Measurements from ENCODE around the gene BCL2.

Gene BCL2

DNA sequence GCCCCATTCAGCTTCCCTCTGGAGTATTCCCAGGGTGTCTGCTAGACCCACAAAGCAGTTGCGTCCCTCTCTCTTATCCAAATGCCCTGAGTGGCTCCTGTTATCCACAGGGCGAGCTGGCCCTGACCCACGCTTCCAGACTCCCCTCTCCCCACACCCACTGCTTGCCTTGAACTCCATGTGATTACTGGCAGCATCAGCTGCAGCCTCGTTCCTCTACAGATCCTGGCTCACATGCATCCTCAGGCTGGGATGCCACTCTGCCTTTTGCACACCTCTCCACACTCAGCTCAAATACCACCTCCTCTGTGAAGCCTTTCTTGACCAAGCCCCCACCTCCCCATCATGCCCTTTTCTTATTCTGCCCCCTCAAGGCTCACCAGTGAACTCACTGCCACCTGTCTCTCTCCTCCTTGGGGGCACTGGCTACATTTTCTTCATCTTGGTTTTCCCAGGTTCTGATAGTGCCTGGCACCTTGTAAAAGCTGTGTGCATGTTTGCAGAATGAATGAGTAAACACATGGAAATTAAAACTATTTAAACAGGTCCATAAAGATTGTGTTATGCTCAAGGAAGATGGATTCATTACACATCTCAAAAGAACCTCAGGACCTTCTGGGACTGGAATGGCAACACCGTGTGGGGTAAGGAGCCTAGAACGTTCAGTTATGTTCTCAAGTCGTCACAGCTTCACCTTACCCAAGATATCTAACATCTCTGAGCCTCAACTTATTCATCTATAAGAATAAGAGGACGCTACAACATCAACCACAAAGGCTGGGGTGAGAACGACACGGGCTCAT, 165.0 kb downstream of the BCL2 start:
- DNase-seq = no peak

DNA sequence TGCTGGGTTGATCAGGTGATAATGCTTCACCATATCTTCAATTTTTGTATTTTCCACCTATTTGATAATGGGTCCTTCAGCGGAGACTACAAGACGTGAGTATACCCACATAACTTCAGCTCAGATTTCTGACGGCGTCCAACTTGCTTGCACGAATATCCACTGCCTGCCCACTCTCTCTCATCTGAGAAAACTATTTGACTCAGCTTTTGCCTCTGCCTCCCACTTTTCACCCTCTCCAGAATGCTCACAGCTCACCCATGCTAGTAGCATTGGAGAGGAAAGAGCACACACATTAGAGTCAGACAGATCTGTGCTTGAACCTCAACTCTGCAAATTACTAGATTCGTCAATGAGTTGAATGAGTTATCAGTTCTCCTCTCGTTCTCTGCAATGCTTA, 166.8 kb downstream of the BCL2 start:
- no peak for DNase-seq

DNA sequence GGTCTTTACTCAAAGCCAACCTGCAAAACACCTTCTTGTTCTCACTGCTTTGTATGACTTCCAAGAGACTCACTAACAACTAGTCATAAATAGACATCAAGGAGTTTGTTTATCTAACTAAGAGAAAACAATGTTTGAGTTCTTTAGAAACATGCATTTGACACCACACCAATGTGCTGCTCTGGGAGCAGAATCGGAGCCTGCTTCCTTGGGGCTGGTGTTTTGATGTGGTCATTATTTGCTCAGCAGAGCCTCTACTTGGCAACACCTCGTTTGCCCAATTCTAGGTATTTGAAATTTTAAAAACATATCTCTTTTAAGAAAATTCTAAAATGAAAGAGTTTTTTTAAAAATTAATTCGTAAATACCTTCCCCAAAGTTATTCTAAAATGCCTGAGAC, 167.5 kb downstream of the BCL2 start:
- no peak for DNase-seq

DNA sequence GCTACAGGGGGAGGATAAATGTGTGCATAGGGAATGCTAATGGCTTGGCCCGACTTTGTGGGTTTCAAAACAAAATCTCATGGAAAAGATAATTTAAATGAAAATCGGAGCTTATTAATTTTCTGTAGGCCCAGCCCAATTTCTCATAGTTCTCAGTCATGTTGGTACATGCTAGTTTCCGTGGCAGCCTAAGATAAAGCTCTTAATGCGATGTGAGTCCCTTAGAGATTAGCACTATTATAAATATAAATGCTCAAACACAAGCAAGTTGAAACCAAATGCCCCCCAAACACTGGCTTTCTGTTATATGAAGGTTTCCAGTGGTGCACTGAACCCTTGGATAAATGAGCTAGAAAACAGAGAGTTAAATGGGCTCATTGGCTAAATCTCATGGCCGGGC, 168.0 kb downstream of the BCL2 start:
- DNase-seq = no peak

DNA sequence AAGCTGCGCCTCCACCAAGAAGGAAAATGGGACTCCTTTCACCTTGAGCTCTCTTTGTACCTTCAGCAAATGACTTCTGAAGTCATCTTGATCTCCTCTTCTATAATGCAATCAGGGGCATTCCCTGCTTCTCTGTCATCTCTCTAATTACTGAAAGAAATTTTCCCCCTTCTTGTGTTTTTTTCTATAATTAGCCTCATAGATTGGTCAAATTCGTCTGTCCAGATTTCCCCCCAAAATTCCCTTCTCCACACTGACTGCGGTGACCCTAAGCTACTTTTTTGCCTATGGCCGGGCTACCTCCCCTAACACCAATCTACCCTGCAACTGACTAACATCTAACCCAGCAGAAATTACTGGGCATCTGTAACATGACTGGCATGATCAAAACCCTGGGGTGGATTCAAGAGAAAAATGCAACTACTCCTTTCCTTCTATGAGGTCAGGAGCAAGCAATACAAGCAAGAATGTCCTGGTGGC, 168.6 kb downstream of the BCL2 start:
- no peak for DNase-seq

DNA sequence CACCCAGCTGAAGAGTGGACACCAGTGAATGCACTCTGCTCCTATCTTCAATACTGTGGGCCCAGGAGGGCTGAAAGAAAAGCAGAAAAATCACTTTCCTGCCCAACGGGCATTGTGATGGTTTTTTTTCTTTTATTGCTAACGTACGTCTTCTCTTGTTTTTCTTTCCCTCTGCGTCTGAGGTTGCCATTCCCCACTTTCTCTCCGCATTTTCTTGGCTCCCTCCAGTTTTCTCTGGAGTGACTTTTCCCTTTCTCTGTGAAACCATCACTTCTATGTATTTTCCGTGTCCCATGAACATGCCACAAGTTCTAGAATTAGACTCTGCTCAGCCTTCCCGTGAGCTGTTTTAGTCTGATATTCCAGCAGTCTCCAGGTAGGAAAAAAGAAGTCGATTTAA, 169.2 kb downstream of the BCL2 start:
- DNase-seq = no peak

DNA sequence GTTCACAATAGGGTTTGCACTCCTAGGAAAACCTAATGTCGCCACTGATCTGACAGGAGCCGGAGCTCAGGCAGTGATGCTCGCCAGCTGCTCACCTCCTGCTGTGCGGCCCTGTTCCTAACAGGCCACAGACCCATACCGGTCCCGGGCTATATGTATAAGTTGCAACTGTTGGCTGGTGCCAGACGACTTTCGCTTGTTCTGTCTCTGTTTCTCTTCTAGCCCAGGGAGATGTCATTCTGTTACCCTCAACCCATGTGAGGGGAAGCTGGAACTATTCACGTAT, 170.3 kb downstream of the BCL2 start:
- DNase-seq = no peak

DNA sequence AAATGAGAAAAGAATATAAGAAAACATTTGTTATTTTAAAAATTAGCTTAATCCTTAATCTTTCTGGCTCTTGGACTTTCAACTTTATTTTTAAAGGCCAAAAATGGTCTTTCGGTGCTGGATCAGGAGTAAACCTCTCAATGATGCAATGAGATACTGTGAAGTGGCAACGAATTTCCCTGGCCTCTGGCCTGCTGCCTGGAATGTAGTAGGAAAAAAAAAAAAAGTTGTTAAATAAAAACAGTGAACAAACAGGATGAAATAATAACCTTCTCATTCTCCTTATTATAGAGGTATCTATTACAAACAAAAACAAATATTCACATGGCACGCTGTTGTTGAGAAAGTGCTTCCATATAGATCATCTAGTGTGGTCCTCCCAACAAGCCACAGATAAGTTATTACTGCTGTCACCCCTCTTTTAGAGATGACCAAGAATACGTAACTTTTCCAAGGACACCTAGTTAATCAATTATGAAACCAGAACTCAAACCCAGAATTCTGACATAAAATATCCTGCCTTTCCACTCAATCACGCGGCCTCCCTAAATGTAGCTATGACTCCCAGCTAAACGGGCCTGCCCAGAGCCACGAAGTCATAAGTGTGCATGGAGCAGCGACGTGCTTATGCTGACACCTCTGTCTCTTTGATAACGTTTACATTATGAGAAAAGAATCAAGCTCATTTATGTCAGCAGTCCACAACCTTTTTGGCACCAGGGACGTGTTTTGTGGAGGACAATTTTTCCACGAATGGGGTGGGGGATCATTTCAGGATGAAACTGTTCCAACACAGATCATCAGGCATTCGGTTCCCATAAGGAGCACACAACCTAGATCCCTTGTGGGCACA, 170.9 kb downstream of the BCL2 start:
- peak; percentile 25 for DNase-seq

DNA sequence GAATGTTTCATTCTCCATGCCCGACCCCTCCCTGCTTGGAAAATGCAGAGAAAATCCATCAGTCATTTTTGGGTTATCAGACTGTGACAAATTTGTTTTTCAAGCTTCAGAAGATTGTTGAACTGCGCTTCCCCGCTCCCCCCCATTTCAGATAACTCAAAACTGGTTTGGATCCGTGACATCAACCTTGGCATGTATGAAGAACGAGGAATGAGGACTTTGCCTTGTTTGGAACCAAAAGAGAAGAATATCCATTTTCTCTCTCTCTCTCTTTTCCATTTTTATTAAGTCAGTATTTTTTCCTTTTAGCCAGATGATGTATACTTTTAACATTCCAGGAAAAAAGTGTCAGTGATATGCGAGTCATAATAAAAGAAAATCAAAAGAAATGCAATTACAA, 171.6 kb downstream of the BCL2 start:
- DNase-seq = no peak

DNA sequence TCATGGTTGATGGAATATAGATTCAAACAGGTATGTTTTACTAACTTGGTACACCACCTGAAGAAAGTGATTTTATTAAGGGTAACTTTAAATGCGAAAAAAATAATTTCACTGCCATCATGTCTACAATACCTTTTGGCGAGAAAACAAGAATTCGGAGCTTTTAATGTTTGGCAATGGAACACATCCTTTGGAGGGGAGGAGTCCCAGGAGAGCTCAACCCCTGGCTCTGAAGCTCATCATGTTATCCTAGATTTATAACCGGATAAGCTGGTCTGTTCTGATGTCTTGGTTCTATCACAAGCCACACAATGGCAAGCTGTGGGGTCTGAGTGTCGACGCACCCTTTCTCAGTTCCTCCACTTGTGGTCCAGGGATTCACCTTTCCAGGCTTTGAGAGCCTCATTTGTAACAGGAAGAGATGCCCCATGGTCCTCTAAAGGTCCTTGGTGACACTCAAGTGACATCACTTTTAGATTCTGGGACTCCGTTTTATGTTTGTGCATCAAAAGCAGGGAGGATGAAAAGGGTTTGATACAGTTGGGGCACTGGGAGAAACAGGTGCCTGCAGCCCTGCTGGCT, 172.7 kb downstream of the BCL2 start:
- no peak for DNase-seq

DNA sequence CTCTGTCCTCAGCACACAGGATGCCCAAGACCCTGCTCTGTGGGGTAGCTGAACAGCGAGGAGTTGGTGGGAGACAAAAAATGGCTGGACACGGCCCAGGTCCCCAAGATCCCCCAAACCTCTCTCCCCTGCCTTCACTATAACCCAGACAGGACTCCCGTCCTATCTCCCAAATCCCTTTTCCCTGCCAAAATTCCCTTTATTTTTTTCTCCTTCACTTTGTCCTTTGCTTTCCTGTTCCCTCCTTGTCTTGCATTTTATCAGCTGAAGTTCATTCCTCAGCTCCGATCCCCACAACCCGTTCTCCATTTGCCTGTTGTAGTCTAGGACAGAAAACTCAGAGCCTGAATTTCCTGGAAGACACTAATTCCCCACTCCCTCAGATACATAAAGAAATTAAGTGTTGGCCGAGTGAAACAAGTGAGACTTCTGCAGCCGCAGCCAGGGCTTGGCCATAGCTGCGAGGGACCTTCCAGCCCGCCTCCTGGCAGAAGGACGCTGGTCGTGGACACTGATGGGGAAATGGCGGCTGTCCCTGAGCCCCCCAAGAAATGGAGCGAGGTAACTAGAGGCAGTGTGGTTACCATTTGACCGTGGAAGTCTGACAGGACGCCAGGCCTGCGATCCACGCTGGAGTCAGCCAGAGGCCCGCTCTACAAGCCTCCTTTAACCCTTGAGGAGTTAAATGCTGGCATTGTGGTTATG, 173.6 kb downstream of the BCL2 start:
- no peak for DNase-seq

DNA sequence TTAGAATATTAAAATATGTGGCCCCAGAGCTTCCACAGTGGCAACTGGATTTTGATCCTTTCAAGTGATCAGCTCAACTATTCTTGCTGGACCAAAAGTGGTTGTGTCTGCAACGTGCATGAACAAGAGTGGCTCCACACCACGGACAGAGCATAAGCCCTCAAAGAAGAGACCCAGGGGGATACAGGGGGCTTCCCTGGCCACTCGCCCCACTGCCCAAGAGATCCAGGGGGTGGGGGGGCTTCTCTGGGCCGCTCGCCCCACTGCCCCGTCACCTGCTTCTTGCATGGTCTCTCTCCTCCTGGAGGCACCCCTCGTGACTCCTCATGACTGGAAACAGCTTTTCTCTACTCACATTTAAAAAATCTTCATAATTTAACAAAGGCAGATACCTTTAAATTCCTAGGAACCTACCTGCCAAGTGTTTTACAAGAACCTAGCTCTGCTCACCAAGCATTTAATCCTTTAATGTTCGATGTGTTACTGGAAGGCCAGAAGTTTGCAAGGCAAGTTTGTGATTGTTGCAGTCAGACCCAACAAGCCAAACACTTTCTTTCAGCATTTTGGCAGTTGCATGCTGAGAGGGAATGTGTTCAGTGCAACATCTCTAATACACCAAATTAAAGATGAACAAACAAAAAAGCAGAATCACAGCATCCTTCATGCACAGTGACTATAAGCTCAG, 174.3 kb downstream of the BCL2 start:
- no peak for DNase-seq

DNA sequence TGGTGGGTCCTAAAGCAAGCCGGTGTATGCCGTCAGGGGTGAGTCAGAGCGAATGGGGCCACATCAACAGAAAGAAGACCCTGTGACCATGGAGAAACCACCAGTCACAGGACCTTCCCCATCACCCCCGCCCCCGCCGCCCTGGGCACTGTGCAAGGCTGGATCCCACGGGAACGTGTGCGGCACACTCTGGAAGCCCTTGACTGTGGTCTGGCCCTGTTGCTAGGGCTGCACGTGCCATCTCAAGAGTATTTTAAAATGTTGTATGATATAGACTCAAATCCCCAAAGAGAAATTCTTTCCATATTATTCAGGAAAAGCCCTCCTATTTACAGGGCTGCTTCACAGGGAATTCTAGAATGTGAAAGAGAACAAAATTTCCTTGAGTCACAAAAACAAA, 174.8 kb downstream of the BCL2 start:
- DNase-seq = no peak

DNA sequence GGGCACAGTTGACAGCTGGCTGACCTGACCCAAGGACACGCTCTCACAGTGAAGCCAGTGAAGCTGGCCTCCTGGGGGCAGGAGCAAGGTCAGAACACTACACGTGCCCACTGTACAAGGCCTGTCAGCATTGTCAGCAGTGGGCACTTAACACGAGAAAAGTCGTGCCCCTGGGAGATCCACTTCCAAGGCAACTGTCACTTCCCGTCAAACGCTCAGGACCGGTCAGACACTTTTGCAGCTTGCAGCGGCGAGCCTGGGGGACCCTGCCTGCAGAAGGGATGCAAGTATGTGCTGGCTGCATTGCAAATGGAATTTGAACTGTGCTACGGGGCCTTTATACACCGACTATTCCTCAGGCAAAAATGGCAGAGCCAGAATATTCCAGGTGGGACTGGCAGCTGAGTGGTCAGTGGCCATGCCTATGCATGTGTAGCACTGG, 176.2 kb downstream of the BCL2 start:
- no peak for DNase-seq

DNA sequence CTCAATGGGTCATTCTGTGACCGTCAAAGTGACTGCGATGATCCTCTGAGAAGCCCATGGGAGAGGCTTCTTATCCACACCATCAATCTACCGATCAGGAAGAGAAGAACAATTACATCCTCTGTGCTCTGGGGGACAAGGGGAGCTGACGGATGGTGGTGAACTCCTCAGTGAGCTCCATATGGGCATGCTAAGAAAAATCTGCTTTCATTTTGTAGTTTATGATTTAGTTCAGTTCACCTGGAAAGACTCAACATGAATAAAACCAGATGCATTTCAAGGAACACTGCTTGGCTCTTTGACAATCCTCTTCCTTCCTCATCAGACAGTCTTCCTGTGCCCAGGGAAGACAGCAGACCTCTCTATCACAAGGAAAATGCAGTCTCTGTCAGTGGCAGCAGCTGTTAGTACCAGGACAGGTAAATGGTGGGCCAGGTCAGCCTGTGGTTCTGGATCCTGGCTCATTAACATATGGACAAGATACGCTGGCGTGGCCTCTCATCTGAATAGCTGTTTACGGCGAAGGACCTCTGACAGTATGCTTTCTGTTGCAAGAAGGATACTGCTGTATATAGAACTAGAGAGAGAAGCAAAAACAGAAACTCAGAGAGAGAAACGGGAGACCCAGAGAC, 176.9 kb downstream of the BCL2 start:
- no peak for DNase-seq

DNA sequence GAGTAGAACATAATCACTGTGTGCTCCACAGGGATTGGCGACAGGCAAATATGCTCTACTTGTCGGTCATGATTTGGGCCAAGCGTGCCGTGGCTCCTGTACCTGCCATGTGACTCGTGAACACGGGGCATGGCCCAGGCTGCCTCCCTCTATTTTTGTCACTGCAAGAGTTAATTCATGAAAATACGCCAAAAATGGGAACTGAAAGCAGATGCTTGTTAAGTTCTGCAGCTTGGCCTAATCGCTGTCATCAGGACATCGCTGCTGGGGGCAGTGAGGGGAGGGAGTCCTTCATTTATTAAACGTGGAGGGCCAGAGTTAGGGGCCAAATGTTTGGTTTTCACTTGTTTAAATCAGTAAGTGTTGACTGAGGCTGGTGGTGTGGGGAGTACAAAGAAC, 177.8 kb downstream of the BCL2 start:
- no peak for DNase-seq

DNA sequence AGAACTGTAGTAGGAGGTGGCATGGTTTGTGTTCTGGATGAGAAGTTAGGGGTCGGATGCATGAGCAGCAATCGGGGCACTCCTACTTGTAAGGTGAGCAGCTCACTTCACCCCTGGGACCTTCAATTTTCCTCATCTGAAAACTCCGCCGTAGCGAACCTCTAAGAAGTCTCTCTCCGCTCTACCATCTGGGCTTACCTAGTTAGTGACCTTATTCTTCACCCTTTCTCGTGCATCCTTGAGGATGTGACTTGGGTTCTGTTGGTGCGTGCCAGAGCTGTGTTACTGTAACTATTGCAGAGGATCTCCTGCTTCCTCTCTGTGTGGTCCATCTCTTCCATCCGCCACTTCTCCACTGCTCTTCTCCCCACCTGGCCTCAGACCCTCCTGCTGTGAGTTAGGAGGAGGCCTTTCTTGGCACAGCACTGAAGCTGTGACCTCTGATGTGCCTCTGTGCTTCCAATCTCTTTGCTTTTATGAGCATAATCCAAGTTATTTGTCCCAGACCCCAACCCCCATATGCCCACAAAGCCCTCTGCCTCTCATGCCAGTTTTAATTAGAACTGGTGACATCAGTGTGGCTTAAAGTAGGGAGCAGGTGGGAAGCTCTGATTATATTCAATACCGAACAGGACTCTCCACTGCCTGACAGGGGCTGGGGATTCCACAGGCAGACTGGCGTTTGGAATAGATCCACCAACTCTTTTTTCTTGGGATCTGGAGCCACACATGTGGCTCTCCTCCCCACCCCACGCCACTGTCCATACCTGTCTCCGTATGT, 178.4 kb downstream of the BCL2 start:
- DNase-seq = peak; percentile 64

DNA sequence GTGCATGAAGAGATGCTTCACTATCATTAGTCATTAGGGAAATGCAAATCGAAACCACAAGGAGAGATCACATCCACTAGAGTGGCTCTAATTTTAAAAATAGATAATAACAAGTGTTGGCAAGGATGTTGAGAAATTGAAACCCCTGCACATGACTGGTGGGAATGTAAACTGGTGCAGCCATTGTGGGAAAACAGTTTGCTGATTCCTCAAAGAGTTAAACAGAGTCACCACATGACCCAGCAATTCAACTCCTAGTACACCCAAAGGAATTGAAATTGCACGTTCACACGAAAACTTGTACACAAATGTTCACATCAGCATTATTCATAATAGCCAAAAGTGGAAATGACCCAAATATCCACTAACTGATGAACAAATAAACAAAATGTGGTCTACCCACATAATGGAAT, 179.5 kb downstream of the BCL2 start:
- DNase-seq = no peak

DNA sequence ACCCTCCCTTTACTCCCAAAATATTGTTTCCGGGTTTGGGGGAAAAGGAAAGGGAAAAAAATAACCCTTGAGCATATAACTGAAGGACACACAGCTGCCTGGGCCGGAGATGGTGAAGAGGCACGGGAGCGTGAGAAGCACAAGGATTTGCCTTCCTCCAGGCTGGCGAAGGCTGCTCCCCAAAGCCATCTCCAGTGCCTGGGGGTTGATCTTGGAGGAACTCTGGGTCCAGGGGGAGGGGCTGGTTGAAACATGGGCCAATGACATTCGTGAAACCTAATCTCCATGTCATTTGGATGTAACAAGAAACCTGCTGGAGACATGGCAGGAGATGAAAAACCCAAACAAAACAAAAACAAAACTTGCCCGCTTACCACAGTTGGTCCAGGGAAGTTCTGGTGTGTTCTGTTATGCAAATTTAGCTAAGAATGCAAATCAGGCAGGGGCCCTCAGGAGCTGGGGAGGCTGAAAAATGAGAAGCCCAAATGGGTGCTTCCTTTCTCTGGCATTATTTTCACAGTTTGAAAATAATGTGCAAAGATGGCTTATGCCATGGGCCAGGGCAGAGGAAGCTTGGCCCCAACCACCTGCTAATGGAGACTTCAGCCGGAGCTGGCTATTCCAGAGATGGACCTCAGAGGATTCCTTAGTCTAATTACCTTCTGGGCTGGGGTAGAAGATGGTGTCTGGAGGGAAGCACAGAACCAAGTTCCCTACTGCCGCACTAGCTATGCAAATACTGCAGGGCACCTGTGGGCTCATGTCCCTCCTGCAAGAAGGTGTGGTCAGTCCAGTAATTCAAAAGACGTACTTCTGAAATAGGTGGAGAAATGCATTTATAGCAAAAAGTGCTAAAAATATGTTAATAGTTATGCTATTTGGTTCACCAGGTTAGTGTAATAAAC, 180.9 kb downstream of the BCL2 start:
- DNase-seq = no peak

DNA sequence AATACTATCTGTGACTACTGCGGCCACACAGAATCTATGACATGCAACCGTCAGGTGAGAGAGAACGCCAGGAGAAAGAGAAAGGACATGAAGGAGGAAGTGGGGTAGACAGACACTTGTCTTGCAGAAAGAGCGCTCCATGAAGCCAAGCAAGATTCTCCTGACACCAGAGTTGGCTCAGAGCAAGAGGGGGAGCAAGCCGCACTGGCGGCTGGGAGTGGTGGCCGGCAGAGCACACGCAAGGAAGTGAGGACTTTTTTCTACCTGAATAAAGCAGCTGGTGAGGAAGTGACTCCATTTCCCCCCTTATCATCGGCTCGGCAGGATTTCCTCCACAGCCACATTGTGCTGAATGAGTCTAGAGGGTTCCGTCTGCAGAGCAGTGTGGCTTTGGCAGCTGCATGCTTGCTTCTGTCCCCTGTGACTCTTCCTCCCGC, 181.6 kb downstream of the BCL2 start:
- DNase-seq = no peak
